GM23248 (cell line): ENCODE data around the gene ELAC2.

Experiments used
- EZH2 ChIP-seq: fragments of 200-600 bp; sonication (generic); IDR thresholded peaks from 2 replicates; pipeline ENCODE4 v1.6.1; 2018; ENCODE audit warnings: antibody characterized with exemption, mild to moderate bottlenecking; ENCODE audit not compliant: insufficient read depth, poor library complexity, severe bottlenecking
- EZH2phosphoT487 ChIP-seq: fragments of 200-600 bp; sonication (generic); IDR thresholded peaks from 2 replicates; pipeline ENCODE4 v1.6.1; 2018; ENCODE audit warnings: antibody characterized with exemption, moderate library complexity, mild to moderate bottlenecking, low read depth; ENCODE audit not compliant: insufficient read depth

DNA sequence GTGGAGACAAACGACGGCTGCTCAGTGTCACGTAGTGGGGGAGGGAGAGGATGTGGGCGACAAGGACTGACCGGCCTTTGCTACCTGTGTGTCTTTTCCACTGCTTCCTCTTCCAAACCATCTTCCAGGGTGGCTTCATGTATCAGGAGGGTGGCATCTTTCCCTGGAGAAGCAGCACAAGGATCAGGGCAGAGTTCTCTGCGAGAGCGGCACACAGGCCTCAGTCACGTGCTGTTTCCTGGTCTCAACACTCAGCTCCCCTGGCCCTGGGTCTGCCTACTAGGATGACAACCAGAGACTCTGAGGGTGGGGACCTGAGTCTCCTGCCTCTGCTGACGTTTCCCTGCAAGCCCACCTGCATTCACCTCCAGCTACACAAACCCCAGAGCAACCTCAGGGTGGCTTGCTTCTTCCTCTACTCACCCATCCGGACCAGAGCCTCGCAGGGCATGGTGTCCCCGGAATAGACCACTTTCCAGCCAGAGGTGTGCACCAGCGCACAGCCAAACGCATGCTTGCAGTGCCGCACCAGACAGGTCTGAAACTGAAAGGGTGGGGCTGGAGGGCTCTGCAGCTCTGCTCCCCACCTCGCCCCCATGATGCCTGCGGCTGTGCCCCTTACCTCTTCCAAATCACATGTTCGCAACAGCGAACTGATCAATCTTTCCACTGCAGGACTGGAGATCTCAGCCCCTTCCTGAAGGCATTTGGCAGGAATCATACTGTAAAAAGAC lies 23.3 kb downstream of the ELAC2 start:
- no peak for TF ChIP-seq EZH2
- TF ChIP-seq EZH2phosphoT487 = no peak
